PC-9 (cell line): Measurements from ENCODE around the gene PSMD6.

Source experiments
- CTCF ChIP-seq: fragments of 200-600 bp; sonication (generic); conservative IDR thresholded peaks from 2 replicates; pipeline ENCODE4 v1.6.1; 2017; ENCODE audit warnings: mixed run types, antibody characterized with exemption, mild to moderate bottlenecking, moderate library complexity
- EZH2 ChIP-seq: fragments of 200-600 bp; sonication (generic); IDR thresholded peaks from 2 replicates; pipeline ENCODE4 v1.8.0; 2017; ENCODE audit warnings: antibody characterized with exemption, low read depth

- TF ChIP-seq CTCF (no peak), EZH2 (no peak)
These were observed 15.0 kb upstream of the PSMD6 start for GRCh38 chr3:64038253-64038767.
